ENCODE results near the gene SVOP. TPM values are rescaled to one million over a fixed set of nuclear protein-coding genes. Genes with fewer than 3 reads are reported as not detected.

SVOP gene
- total and polyA plus RNA-seq, 2 experiments from 2014 or later, result 0.10 TPM; not detected in 1

GRCh38 chr12:108922918-108923317, 98.0 kb downstream of the SVOP start:
- DNase-seq (ENCODE audit: low spot score) (no peak), ATAC-seq (no peak)
- Mint-ChIP-seq H3K36me3 (ENCODE audit: low read depth) (peaks cover 4% of the 10 kb centered on the region; the same call in 1 of the 3 replicates), H3K9me3 (peaks cover 15% of the 10 kb centered on the region; the same call in 2 of the 3 replicates), H3K27me3 (ENCODE audit: insufficient read depth, low read depth, poor library complexity) (peaks cover 2% of the 10 kb centered on the region), H3K27ac (no peak overlapping the region), H3K4me3 (no peak overlapping the region), H3K4me1 (0 out of 3 replicates have a peak, but pooled peaks cover 2% of the 10 kb centered on the region)
- Histone ChIP-seq H3K4me2 (no peak overlapping the region), H2AFZ (no peak overlapping the region), H3K4me3 (no peak overlapping the region), H3K4me1 (ENCODE audit: insufficient read depth) (no peaks in the 10 kb centered on the region), H3F3A (replicated peaks; ENCODE audit: low read depth) (no peaks in the 10 kb centered on the region), H3K36me3 (ENCODE audit: insufficient read depth) (no peaks in the 10 kb centered on the region), H3K79me2 (replicated peaks; ENCODE audit: insufficient read depth) (no peaks in the 10 kb centered on the region), H3K9me2 (ENCODE audit: insufficient read depth) (no peaks in the 10 kb centered on the region), H3K27me3 (ENCODE audit: insufficient read depth) (no peaks in the 10 kb centered on the region), H3K27ac (ENCODE audit: low read depth) (no peak overlapping the region), H4K20me1 (replicated peaks; ENCODE audit: insufficient read depth) (no peaks in the 10 kb centered on the region)
- no peak for TF ChIP-seq EZH2 (IDR thresholded peaks at IDR 0.05; ENCODE audit: low read depth, unreplicated experiment)

GRCh38 chr12:108921946-108922345, 98.9 kb downstream of the SVOP start:
- Mint-ChIP-seq H3K4me3 (no peak overlapping the region), H3K27me3 (ENCODE audit: insufficient read depth, low read depth, poor library complexity) (peaks cover 2% of the 10 kb centered on the region), H3K36me3 (ENCODE audit: low read depth) (peaks cover 4% of the 10 kb centered on the region; the same call in 1 of the 3 replicates), H3K9me3 (peaks cover 8% of the 10 kb centered on the region; the same call in 2 of the 3 replicates), H3K4me1 (0 out of 3 replicates have a peak, but pooled peaks cover 2% of the 10 kb centered on the region), H3K27ac (no peak overlapping the region)
- H3K27me3 ChIP-seq (ENCODE audit: insufficient read depth), result no peaks in the 10 kb centered on the region
- no peak overlapping the region for H3K27ac ChIP-seq (ENCODE audit: low read depth)
- H3F3A ChIP-seq (replicated peaks; ENCODE audit: low read depth), result no peaks in the 10 kb centered on the region
- no peaks in the 10 kb centered on the region for H3K9me2 ChIP-seq (ENCODE audit: insufficient read depth)
- no peaks in the 10 kb centered on the region for H3K79me2 ChIP-seq (replicated peaks; ENCODE audit: insufficient read depth)
- no peak overlapping the region for H3K4me3 ChIP-seq
- H3K4me1 ChIP-seq (ENCODE audit: insufficient read depth), result no peaks in the 10 kb centered on the region
- DNase-seq (ENCODE audit: low spot score) (no peak), ATAC-seq (no peak)
- no peaks in the 10 kb centered on the region for H4K20me1 ChIP-seq (replicated peaks; ENCODE audit: insufficient read depth)
- H2AFZ ChIP-seq, result no peak overlapping the region
- H3K4me2 ChIP-seq, result no peak overlapping the region
- H3K36me3 ChIP-seq (ENCODE audit: insufficient read depth), result no peaks in the 10 kb centered on the region
- TF ChIP-seq CREB1 (CRISPR knock-in tag; IDR thresholded peaks at IDR 0.05; ENCODE audit: low read depth) (no peak), REST (IDR thresholded peaks at IDR 0.05; ENCODE audit: unreplicated experiment) (no peak), ZNF331 (CRISPR knock-in tag; IDR thresholded peaks at IDR 0.05; ENCODE audit: low read depth) (no peak), EZH2 (IDR thresholded peaks at IDR 0.05; ENCODE audit: low read depth, unreplicated experiment) (no peak), ZNF462 (CRISPR knock-in tag; IDR thresholded peaks at IDR 0.05) (no peak), POLR2AphosphoS5 (IDR thresholded peaks at IDR 0.05; ENCODE audit: low read depth) (no peak), ETS1 (IDR thresholded peaks at IDR 0.05) (no peak), CTCF (conservative IDR thresholded peaks at IDR 0.05; ENCODE audit: low read depth in 2 of 2) (no peak), STAT1 (IDR thresholded peaks at IDR 0.05; ENCODE audit: unreplicated experiment) (no peak)

All from GM23338 (cell line).